ENCODE measurements around the gene KRT74.

DNA sequence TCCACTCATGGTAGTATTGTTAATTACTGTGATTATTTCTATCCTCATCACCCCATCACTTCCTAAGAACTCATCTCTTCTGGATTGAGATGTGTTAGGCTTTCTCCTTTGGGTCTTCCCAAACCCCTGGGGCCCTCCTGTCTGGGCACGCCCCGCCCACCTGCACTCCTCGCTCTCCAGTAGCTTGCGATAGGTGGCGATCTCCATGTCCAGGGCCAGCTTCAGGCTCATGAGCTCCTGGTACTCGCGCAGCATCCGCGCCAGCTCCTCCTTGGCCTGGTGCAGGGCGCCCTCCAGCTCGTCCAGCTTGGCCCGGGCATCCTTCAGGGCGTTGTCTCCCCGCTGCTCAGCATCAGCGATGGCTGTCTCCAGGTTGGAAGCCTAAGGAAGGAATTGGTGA, 27.5 kb downstream of the KRT74 start:
- TF ChIP-seq, protein P1, sequence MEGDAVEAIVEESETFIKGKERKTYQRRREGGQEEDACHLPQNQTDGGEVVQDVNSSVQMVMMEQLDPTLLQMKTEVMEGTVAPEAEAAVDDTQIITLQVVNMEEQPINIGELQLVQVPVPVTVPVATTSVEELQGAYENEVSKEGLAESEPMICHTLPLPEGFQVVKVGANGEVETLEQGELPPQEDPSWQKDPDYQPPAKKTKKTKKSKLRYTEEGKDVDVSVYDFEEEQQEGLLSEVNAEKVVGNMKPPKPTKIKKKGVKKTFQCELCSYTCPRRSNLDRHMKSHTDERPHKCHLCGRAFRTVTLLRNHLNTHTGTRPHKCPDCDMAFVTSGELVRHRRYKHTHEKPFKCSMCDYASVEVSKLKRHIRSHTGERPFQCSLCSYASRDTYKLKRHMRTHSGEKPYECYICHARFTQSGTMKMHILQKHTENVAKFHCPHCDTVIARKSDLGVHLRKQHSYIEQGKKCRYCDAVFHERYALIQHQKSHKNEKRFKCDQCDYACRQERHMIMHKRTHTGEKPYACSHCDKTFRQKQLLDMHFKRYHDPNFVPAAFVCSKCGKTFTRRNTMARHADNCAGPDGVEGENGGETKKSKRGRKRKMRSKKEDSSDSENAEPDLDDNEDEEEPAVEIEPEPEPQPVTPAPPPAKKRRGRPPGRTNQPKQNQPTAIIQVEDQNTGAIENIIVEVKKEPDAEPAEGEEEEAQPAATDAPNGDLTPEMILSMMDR (IDR thresholded peaks at IDR 0.05; ENCODE audit: low read length) = no peak
- no peak for TF ChIP-seq EZH2 (IDR thresholded peaks at IDR 0.05; ENCODE audit: borderline replicate concordance, low read length)

All from OCI-LY1 (cell line).